Body of pancreas (tissue), 4 donors: ENCODE results near the gene VEZF1. TPM values are rescaled to one million over a fixed set of nuclear protein-coding genes. Genes with fewer than 3 reads are reported as not detected.

Experiments used
- ATAC-seq: fragments of 150-250 bp; one replicate; pipeline ENCODE4 v1.9.1; 2016
- DNase-seq, 4 donors: peaks; one replicate each; pipeline ENCODE4 v3.0.0-alpha.2; 2019
- H3K27ac ChIP-seq, 4 donors: fragments of 200-600 bp; sonication (generic); 1 replicate in 3 of 4; 2 replicates in 1 of 4; pipeline versions ENCODE4 v1.5.1 to v1.6.1; 2016 to 2019; ENCODE audit warnings: mild to moderate bottlenecking in 1 of 4, mixed read lengths in 1 of 4, moderate library complexity in 1 of 4
- H3K27me3 ChIP-seq, 2 donors: fragments of 200-600 bp; sonication (generic); one replicate each; pipeline ENCODE4 v1.6.0; 2016; ENCODE audit warnings: mild to moderate bottlenecking in 1 of 2
- H3K36me3 ChIP-seq, 2 donors: fragments of 200-600 bp; sonication (generic); replicated peaks in 1 of 2; 2 replicates each; pipeline ENCODE4 v1.5.1; 2016; ENCODE audit warnings: low read depth in 2 of 2; ENCODE audit not compliant: insufficient read depth in 1 of 2
- H3K4me1 ChIP-seq: fragments of 200-600 bp; sonication (generic); one replicate; pipeline ENCODE4 v1.6.0; 2016
- H3K4me3 ChIP-seq, 2 donors: fragments of 200-600 bp; sonication (generic); 1 replicate in 1 of 2; 2 replicates in 1 of 2; pipeline ENCODE4 v1.5.1; 2016 to 2019
- H3K9me3 ChIP-seq, 3 donors: fragments of 200-600 bp; sonication (generic); 1 replicate in 2 of 3; 2 replicates in 1 of 3; pipeline ENCODE4 v1.5.1; 2016
- POLR2A ChIP-seq, 3 donors: fragments of 450-650 bp; IDR thresholded peaks; one replicate each; pipeline ENCODE4 v1.6.1; 2016; ENCODE audit warnings: antibody characterized with exemption in 3 of 3, mild to moderate bottlenecking in 2 of 3
- WGBS, 2 donors: methylation state at CpG; one replicate each; pipeline ENCODE4 v1.1.5; 2017; 5-methylcytosine and 5-hydroxymethylcytosine counted together
- intact Hi-C: fragments of 100-400 bp; cut with DNase I; formaldehyde crosslinking; loops from one replicate; pipeline ENCODE4 v1.15.1; 2023
- total RNA-seq, 2 donors: library from RNA; depleted of rRNA; stranded (reverse); fragments of >200 nt; gene quantifications; one replicate each; pipeline ENCODE4 v1.1.0, GENCODE V29; 2016
- TF ChIP-seq, protein P1 (sequence below), 7 experiments: fragments of 450-650 bp in 4 of 7; fragments of 200-600 bp in 3 of 7; sonication (generic) in 3 of 7; IDR thresholded peaks; one replicate each; pipeline ENCODE4 v1.5.1; 2016 to 2019; ENCODE audit warnings: antibody characterized with exemption in 7 of 7

The VEZF1 gene
- total RNA-seq, 2 donors from 2014 or later: 14.5 to 39.4 TPM

DNA sequence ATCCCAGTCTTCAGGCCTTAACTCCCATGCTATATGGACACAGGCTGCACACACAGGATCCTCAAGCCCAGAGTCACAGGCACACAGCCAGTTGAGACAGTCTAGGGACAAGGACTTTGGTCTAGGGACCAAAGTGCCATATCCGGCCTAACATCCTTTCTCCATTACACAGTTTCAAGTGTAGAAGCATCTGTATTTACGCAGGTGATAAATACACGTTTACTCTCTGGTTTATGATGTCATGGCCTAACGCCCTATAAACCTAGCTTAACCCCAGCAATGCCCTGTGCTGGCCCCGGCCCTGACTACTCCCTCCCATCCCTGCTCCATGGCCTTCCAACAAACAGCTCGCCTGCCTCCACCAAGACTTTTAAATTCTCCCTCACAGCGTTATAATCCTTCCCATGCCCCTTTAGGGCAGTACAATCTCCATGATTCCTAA is 50.0 kb downstream of the VEZF1 start:
- WGBS, 2 donors: 59 to 63% methylated on average over 7 of the region's 7 CpGs
- no peak for TF ChIP-seq POLR2A (IDR thresholded peaks at IDR 0.05)
- TF ChIP-seq, protein P1, sequence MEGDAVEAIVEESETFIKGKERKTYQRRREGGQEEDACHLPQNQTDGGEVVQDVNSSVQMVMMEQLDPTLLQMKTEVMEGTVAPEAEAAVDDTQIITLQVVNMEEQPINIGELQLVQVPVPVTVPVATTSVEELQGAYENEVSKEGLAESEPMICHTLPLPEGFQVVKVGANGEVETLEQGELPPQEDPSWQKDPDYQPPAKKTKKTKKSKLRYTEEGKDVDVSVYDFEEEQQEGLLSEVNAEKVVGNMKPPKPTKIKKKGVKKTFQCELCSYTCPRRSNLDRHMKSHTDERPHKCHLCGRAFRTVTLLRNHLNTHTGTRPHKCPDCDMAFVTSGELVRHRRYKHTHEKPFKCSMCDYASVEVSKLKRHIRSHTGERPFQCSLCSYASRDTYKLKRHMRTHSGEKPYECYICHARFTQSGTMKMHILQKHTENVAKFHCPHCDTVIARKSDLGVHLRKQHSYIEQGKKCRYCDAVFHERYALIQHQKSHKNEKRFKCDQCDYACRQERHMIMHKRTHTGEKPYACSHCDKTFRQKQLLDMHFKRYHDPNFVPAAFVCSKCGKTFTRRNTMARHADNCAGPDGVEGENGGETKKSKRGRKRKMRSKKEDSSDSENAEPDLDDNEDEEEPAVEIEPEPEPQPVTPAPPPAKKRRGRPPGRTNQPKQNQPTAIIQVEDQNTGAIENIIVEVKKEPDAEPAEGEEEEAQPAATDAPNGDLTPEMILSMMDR (IDR thresholded peaks at IDR 0.05): no peak
- Histone ChIP-seq H3K36me3 (no peaks in the 10 kb centered on the region), H3K4me3 (no peak overlapping the region), H3K27me3 (no peaks in the 10 kb centered on the region), H3K4me1 (peaks cover 61% of the 10 kb centered on the region), H3K9me3 (no peaks in the 10 kb centered on the region), H3K27ac (peak overlapping the region in 3 of 4 donors; percentile 83 to 86 (median 85))
- ATAC-seq: no peak
- no peak for DNase-seq
- intact Hi-C loops: no loop called here

DNA sequence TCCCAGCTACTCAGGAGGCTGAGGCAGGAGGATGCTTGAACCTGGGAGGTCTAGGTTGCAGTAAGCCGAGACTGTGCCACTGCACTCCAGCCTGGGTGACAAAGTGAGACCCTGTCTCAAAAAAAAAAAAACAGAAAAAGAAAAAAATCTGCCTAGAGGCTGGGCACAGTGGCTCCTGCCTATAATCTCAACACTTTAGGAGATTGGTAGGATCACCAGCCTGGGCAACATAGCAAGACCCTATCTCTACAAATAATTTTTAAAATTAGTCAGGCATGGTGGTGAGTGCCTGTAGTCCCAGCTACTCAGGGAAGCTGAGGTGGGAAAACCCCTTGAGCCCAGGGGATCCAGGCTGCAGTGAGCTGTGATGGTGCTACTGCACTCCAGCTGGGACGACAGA is 50.6 kb downstream of the VEZF1 start:
- H3K27me3 ChIP-seq: no peaks in the 10 kb centered on the region
- intact Hi-C loops: no loop called here
- no peak overlapping the region for H3K4me3 ChIP-seq
- no peaks in the 10 kb centered on the region for H3K36me3 ChIP-seq
- 88 to 92% methylated on average over 2 of the region's 2 CpGs for WGBS, 2 donors
- peaks cover 61% of the 10 kb centered on the region for H3K4me1 ChIP-seq
- DNase-seq (no peak), ATAC-seq (no peak)
- H3K27ac ChIP-seq: peak overlapping the region in 3 of 4 donors; percentile 83 to 86 (median 85)
- no peak for TF ChIP-seq POLR2A (IDR thresholded peaks at IDR 0.05)
- TF ChIP-seq, protein P1 (IDR thresholded peaks at IDR 0.05): no peak
- H3K9me3 ChIP-seq: no peaks in the 10 kb centered on the region

DNA sequence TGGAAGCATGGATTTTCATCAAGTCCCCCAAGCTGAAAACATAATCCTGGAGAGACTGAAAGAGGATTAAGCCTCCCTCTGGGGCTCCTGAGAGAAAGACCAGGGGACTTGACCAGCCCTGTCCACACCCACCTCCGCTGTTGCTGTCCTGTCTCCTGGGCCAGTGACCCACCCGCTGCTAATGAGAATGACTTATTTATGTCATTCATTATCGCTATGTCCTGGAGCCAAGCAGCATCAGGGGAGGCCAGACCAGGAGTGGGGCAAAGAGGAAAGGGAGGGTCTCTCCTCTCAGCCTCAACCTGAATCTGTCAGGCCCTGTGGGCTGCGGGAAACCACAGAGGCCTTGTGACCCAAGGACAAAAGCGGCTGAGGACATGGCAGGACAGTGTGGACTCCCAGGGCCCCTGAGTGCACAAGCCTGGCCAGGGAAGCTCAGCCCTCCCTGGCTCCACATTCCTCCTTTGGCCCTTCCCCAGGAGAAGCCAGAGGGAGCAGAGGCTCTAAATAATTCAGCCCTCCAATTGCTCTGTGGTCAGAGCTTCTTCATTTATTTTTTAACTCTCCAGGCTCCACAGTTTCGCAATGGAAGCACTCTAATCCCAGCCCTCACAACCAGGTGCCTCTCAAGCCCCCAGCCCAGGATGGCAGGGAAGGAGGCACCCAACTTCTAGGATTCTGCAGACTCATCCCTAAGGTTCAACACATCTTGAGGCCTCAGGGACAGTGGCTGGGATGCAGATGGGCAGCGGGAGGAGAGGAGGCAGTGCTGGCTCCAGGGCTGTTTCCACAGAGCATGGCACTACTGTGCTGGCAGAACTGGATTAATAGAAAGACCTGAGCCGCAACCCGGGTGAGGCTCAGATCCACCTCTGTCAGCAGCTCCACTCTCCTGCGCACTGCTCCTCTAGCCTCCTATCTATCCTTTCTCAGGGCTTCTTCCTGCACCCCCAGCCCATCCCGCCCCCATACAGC is 51.9 kb downstream of the VEZF1 start:
- H3K4me3 ChIP-seq: no peak overlapping the region
- no peaks in the 10 kb centered on the region for H3K27me3 ChIP-seq
- H3K9me3 ChIP-seq: no peaks in the 10 kb centered on the region
- TF ChIP-seq POLR2A (IDR thresholded peaks at IDR 0.05): no peak
- TF ChIP-seq, protein P1 (IDR thresholded peaks at IDR 0.05): no peak
- H3K4me1 ChIP-seq: peaks cover 51% of the 10 kb centered on the region
- intact Hi-C loops: no loop called here
- H3K27ac ChIP-seq: peak overlapping the region; percentile 78 to 86 (median 84)
- WGBS, 2 donors: 69 to 79% methylated on average over 10 to 11 of the region's 11 CpGs
- ATAC-seq (peak; percentile 51), DNase-seq (peak in 3 of 4 donors; percentile 36 to 53 (median 46))
- H3K36me3 ChIP-seq: no peaks in the 10 kb centered on the region

DNA sequence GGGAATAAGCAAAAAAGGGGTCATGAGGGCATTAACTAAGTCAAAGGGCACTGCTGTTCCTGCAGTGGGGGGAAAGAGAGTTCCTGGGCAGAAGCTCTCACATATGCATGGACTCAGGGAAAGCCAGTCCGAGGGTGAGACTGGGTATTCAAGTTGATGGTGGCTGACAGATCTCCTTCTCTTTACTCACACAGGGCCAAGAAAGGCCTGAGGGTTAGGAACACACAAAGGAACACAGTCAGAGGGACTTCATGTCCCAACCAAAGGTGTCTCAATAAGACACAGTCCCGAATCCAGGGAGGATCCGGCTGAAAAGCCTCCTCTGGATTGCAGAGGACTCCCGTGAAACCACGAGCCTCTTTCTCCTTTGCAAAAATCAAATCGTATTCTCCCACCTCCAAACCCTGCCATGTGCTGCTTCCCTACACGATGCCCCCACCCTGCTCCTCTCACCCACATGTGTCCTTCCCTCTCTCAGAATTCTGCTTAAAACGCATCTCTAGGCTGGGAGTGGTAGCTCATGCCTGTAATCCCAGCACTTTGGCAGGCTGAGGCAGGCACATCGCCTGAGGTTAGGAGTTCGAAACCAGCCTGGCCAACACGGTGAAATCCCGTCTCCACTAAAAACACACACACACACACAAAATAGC is 56.4 kb downstream of the VEZF1 start:
- no peaks in the 10 kb centered on the region for H3K9me3 ChIP-seq
- 86 to 90% methylated on average over 12 of the region's 12 CpGs for WGBS, 2 donors
- H3K36me3 ChIP-seq: no peaks in the 10 kb centered on the region
- DNase-seq (no peak), ATAC-seq (no peak)
- H3K27ac ChIP-seq: no peak overlapping the region
- no peak for TF ChIP-seq POLR2A (IDR thresholded peaks at IDR 0.05)
- TF ChIP-seq, protein P1 (IDR thresholded peaks at IDR 0.05): no peak
- no peaks in the 10 kb centered on the region for H3K27me3 ChIP-seq
- intact Hi-C loops: no loop called here
- peaks cover 35% of the 10 kb centered on the region for H3K4me1 ChIP-seq
- no peak overlapping the region for H3K4me3 ChIP-seq
